ENCODE results near the gene PEBP1. TPM values are rescaled to one million over a fixed set of nuclear protein-coding genes. Genes with fewer than 3 reads are reported as not detected.

The PEBP1 gene
- total and polyA plus RNA-seq, 2 of the 8 experiments (the other 6 are each of a cell fraction or from before 2014, with no cell fraction given): 444 to 622 TPM

GRCh38 chr12:118150625-118151024, 14.7 kb downstream of the PEBP1 start:
- Histone ChIP-seq H3K23me2 (ENCODE audit: low read depth, low read length) (no peaks in the 10 kb centered on the region), H3K4me2 (ENCODE audit: insufficient read depth in 1 of 2, low read depth in 2 of 2, low read length in 2 of 2) (no peak overlapping the region), H4K91ac (replicated peaks; ENCODE audit: insufficient read length, low read length) (no peak overlapping the region), H2AK5ac (ENCODE audit: low read depth, low read length) (no peak overlapping the region), H3K4me3 (ENCODE audit: extremely low read depth in 1 of 4, insufficient read depth in 2 of 4, low read depth in 3 of 4, low read length in 4 of 4) (no peak overlapping the region), H2BK20ac (ENCODE audit: low read length) (no peak overlapping the region), H3K4ac (replicated peaks; ENCODE audit: insufficient read length, low read depth, low read length) (no peak overlapping the region), H3K18ac (ENCODE audit: extremely low read depth, low read length) (no peak overlapping the region), H3K56ac (replicated peaks; ENCODE audit: insufficient read length, low read depth, low read length) (no peak overlapping the region), H4K20me1 (replicated peaks in 1 of 2; ENCODE audit: control insufficient read depth in 1 of 2, insufficient read depth in 2 of 2, low read length in 2 of 2) (peaks cover 0 to 2% of the 10 kb centered on the region in 2 experiments), H2BK15ac (ENCODE audit: low read length) (no peak overlapping the region), H2BK12ac (ENCODE audit: low read depth, low read length) (no peak overlapping the region), H4K5ac (ENCODE audit: insufficient read length, low read depth, low read length) (no peak overlapping the region), H3K4me1 (replicated peaks in 1 of 4; ENCODE audit: control insufficient read depth in 3 of 4, insufficient read depth in 4 of 4, low read length in 3 of 4) (no peaks in the 10 kb centered on the region), H3K79me2 (ENCODE audit: control insufficient read depth in 1 of 2, insufficient read depth in 2 of 2, low read length in 2 of 2) (no peaks in the 10 kb centered on the region), H3K36me3 (ENCODE audit: control insufficient read depth in 2 of 4, insufficient read depth in 4 of 4, low read length in 3 of 4) (peaks cover 4 to 28% (median 8%) of the 10 kb centered on the region in 4 experiments; a peak in 7 of 8 replicates), H3K23ac (ENCODE audit: insufficient read length) (no peak overlapping the region), H3K9ac (replicated peaks in 1 of 4; ENCODE audit: extremely low read depth in 1 of 4, low read depth in 3 of 4, low read length in 3 of 4) (no peak overlapping the region), H3K27me3 (replicated peaks in 1 of 4; ENCODE audit: control insufficient read depth in 3 of 4, extremely low read depth in 1 of 4, insufficient read depth in 3 of 4, low read length in 3 of 4) (no peaks in the 10 kb centered on the region), H3K27ac (ENCODE audit: low read depth, low read length) (no peak overlapping the region), H2BK5ac (ENCODE audit: low read depth, low read length) (no peak overlapping the region), H3K9me3 (ENCODE audit: insufficient read depth in 2 of 2, low read depth in 1 of 2, low read length in 1 of 2) (no peaks in the 10 kb centered on the region), H2BK120ac (replicated peaks; ENCODE audit: low read depth, low read length) (no peak overlapping the region), H3K79me1 (ENCODE audit: low read depth, low read length) (no peaks in the 10 kb centered on the region), H3K14ac (ENCODE audit: insufficient read length) (no peak overlapping the region), H2AFZ (ENCODE audit: low read length) (no peak overlapping the region), H4K8ac (ENCODE audit: extremely low read depth, insufficient read depth, low read length) (no peak overlapping the region)
- ChIA-PET POLR2A (ENCODE audit: partially characterized antibody) (interaction anchor here (0.6 to 9.3 kb wide), 4 partner anchors 10 to 1966 kb away, joined by 3 to 83 read pairs (median 6); partner anchors contain the start of genes PEBP1 and RAB35), CTCF (ENCODE audit: partially characterized antibody) (interaction anchor here (0.6 to 2.5 kb wide), 5 partner anchors 11 to 266 kb away, joined by 3 to 9 read pairs (median 5); partner anchors contain the start of gene SUDS3)
- TF ChIP-seq TCF12 (IDR thresholded peaks at IDR 0.05; ENCODE audit: low read depth, low read length) (no peak), NANOG (IDR thresholded peaks at IDR 0.05; ENCODE audit: insufficient read depth, low read depth, low read length, poor library complexity, severe bottlenecking) (no peak), SP2 (IDR thresholded peaks at IDR 0.05; ENCODE audit: low read length) (no peak), CTCF (IDR thresholded peaks at IDR 0.05; ENCODE audit: control extremely low read depth in 1 of 3, insufficient read depth in 1 of 3, low read depth in 1 of 3, low read length in 3 of 3) (no peak), SRF (IDR thresholded peaks at IDR 0.05; ENCODE audit: low read depth, low read length) (no peak), SP4 (IDR thresholded peaks at IDR 0.05; ENCODE audit: low read length) (no peak), MAX (IDR thresholded peaks at IDR 0.05) (no peak), CBX5 (IDR thresholded peaks at IDR 0.05; ENCODE audit: low read depth, low read length) (no peak), CTBP2 (IDR thresholded peaks at IDR 0.05; ENCODE audit: borderline replicate concordance, insufficient read depth, insufficient read length, low read length) (no peak), MAFK (IDR thresholded peaks at IDR 0.05; ENCODE audit: low read depth, low read length) (no peak), TEAD4 (IDR thresholded peaks at IDR 0.05; ENCODE audit: low read depth, low read length) (no peak)
- 82% methylated on average over 7 of the region's 7 CpGs; no CpG with 5 or more reads in 1 of the 2 experiments for WGBS, 2 experiments (ENCODE audit: extremely low coverage in 1 of 2, insufficient coverage in 1 of 2, insufficient read length in 1 of 2, insufficient replicate concordance in 2 of 2, low coverage in 1 of 2, low lambda C conversion rate in 2 of 2, missing lambda C conversion rate in 1 of 2)
- FAIRE-seq (no peak), DNase-seq (ENCODE audit: low read depth in 1 of 2, low spot score in 2 of 2) (no peak)
